ENCODE results near the gene COG2.

GRCh38 chr1:230711245-230711644 lies 69.0 kb downstream of the COG2 start:
- TF ChIP-seq CTCF (tag by site-specific recombination; IDR thresholded peaks at IDR 0.05), result no peak
- TF ChIP-seq ZBTB6 (tag by site-specific recombination; IDR thresholded peaks at IDR 0.05), result no peak
- no peak for TF ChIP-seq ZNF2 (tag by site-specific recombination; IDR thresholded peaks at IDR 0.05)
- no peak for TF ChIP-seq REPIN1 (tag by site-specific recombination; IDR thresholded peaks at IDR 0.05; ENCODE audit: low read depth)
- no peak for TF ChIP-seq ZBTB1 (tag by site-specific recombination; IDR thresholded peaks at IDR 0.05)
- no peak for TF ChIP-seq YY1 (tag by site-specific recombination; IDR thresholded peaks at IDR 0.05)
- TF ChIP-seq ZNF664 (tag by site-specific recombination; IDR thresholded peaks at IDR 0.05), result no peak
- TF ChIP-seq ZNF184 (tag by site-specific recombination; IDR thresholded peaks at IDR 0.05), result no peak
- TF ChIP-seq ZNF501 (tag by site-specific recombination; IDR thresholded peaks at IDR 0.05), result no peak
- TF ChIP-seq ZNF26 (tag by site-specific recombination; IDR thresholded peaks at IDR 0.05), result no peak
- TF ChIP-seq ZEB2 (tag by site-specific recombination; IDR thresholded peaks at IDR 0.05), result no peak
- TF ChIP-seq ZNF596 (tag by site-specific recombination; IDR thresholded peaks at IDR 0.05), result no peak
